ENCODE results near the gene DLGAP1. TPM values are rescaled to one million over a fixed set of nuclear protein-coding genes. Genes with fewer than 3 reads are reported as not detected.

DLGAP1 gene
- total and polyA plus RNA-seq, 2 of the 4 experiments (the other 2 are of a cell fraction): under 0.01 to 0.09 TPM

DNA sequence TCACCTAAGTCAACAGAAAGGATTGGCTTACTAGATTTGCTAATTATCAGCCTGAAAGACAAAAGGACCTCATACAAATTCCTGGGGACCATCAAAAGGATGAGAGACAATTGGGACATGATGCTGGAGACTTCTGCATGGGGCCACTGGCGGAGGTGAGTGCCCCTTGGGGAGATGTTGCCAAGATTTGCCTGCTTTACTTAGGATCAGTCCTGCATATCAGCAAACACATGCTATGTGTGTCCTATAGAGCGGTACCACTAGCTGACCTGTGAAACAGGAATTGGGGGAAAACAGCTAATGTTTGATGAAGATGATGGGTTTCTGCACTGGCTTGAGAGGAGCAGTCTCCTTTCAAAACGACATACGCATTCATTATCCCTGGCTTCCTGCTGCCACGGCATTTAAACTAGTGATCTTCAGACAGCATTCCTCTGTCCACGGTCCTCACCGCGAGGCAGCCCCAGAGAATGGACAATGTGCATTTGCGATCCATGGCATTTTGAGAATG is 901.0 kb downstream of the DLGAP1 start:
- Histone ChIP-seq H2BK20ac (ENCODE audit: low read depth, low read length) (no peak overlapping the region), H3K14ac (replicated peaks; ENCODE audit: low read depth, low read length) (no peak overlapping the region), H4K8ac (ENCODE audit: low read depth in 2 of 2, low read length in 2 of 2) (no peak overlapping the region), H2AK5ac (ENCODE audit: low read depth, low read length) (no peak overlapping the region), H3K9ac (ENCODE audit: low read depth, low read length) (no peak overlapping the region), H3K23ac (ENCODE audit: low read depth, low read length) (no peak overlapping the region), H3K18ac (ENCODE audit: low read depth, low read length) (no peak overlapping the region), H3K56ac (ENCODE audit: extremely low read depth, insufficient read depth, low read length) (no peak overlapping the region), H3K4ac (ENCODE audit: low read depth, low read length) (no peak overlapping the region), H2BK120ac (ENCODE audit: low read depth, low read length) (no peak overlapping the region), H2BK5ac (ENCODE audit: low read depth, low read length, poor library complexity, severe bottlenecking) (no peak overlapping the region), H2AFZ (replicated peaks; ENCODE audit: low read length, poor library complexity) (no peak overlapping the region), H4K91ac (ENCODE audit: insufficient read depth, low read depth, low read length) (no peak overlapping the region), H2AK9ac (replicated peaks; ENCODE audit: low read depth, low read length, poor library complexity) (no peak overlapping the region), H3K27me3 (ENCODE audit: control insufficient read depth, insufficient read depth, low read length) (no peaks in the 10 kb centered on the region), H3K4me1 (ENCODE audit: control insufficient read depth, insufficient read depth, low read length) (no peaks in the 10 kb centered on the region), H3K9me1 (ENCODE audit: insufficient read depth, low read length) (0 out of 2 replicates have a peak, but pooled peaks cover 3% of the 10 kb centered on the region), H3K4me2 (ENCODE audit: low read depth, low read length) (no peak overlapping the region), H4K20me1 (ENCODE audit: insufficient read depth, low read length) (no peaks in the 10 kb centered on the region), H3K9me3 (ENCODE audit: control insufficient read depth, insufficient read depth, low read length) (no peaks in the 10 kb centered on the region), H3K79me1 (ENCODE audit: low read depth in 1 of 2, low read length in 2 of 2) (no peaks in the 10 kb centered on the region), H3K36me3 (ENCODE audit: control insufficient read depth, insufficient read depth, low read length) (no peaks in the 10 kb centered on the region), H4K5ac (ENCODE audit: low read depth, low read length) (no peak overlapping the region), H3K4me3 (ENCODE audit: insufficient read depth, low read depth, low read length) (no peak overlapping the region), H3K27ac (ENCODE audit: insufficient read depth, low read length) (no peak overlapping the region), H2BK15ac (ENCODE audit: low read depth, low read length) (no peak overlapping the region)
- dilution Hi-C loops (cut with HindIII; ENCODE audit: low sequenced_read_pairs, unreplicated experiment) (no loop called here), intact Hi-C loops (cut with micrococcal nuclease) (no loop called here), in situ Hi-C loops (cut with MboI; ENCODE audit: low sequenced_read_pairs) (no loop called here)
- ChIA-PET CTCF (interaction anchor here (0.6 kb wide), 2 partner anchors 47 to 108 kb away, joined by 3 read pairs; no protein-coding TSS in a partner anchor), POLR2A (ENCODE audit: unreplicated experiment) (no interaction called here)
- 56% methylated on average over 3 of the region's 9 CpGs; no CpG with 5 or more reads in 1 of the 2 experiments for WGBS, 2 experiments (ENCODE audit: extremely low coverage in 2 of 2, insufficient read length in 1 of 2)
- no peak for TF ChIP-seq NFE2L2 (IDR thresholded peaks at IDR 0.05; ENCODE audit: low read depth, low read length)
- TF ChIP-seq, protein P1, sequence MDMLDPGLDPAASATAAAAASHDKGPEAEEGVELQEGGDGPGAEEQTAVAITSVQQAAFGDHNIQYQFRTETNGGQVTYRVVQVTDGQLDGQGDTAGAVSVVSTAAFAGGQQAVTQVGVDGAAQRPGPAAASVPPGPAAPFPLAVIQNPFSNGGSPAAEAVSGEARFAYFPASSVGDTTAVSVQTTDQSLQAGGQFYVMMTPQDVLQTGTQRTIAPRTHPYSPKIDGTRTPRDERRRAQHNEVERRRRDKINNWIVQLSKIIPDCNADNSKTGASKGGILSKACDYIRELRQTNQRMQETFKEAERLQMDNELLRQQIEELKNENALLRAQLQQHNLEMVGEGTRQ (IDR thresholded peaks at IDR 0.05; ENCODE audit: low read depth, low read length): no peak
- no peak for TF ChIP-seq RAD21 (IDR thresholded peaks at IDR 0.05; ENCODE audit: low read length)
- no peak for TF ChIP-seq POLR2A (IDR thresholded peaks at IDR 0.05; ENCODE audit: low read depth, low read length)
- TF ChIP-seq RFX5 (IDR thresholded peaks at IDR 0.05; ENCODE audit: low read depth, low read length): no peak
- no peak for TF ChIP-seq MXI1 (IDR thresholded peaks at IDR 0.05; ENCODE audit: borderline replicate concordance, low read depth, low read length)
- TF ChIP-seq CEBPB (IDR thresholded peaks at IDR 0.05; ENCODE audit: low read depth, low read length): no peak
- TF ChIP-seq RCOR1 (IDR thresholded peaks at IDR 0.05; ENCODE audit: insufficient replicate concordance, low read length): no peak
- no peak for TF ChIP-seq SMC3 (IDR thresholded peaks at IDR 0.05; ENCODE audit: low read depth, low read length)
- TF ChIP-seq BHLHE40 (IDR thresholded peaks at IDR 0.05; ENCODE audit: low read depth, low read length): no peak
- TF ChIP-seq FOS (IDR thresholded peaks at IDR 0.05; ENCODE audit: low read depth, low read length): no peak
- TF ChIP-seq MAZ (IDR thresholded peaks at IDR 0.05; ENCODE audit: borderline replicate concordance, low read depth, low read length): no peak
- TF ChIP-seq, protein P2, sequence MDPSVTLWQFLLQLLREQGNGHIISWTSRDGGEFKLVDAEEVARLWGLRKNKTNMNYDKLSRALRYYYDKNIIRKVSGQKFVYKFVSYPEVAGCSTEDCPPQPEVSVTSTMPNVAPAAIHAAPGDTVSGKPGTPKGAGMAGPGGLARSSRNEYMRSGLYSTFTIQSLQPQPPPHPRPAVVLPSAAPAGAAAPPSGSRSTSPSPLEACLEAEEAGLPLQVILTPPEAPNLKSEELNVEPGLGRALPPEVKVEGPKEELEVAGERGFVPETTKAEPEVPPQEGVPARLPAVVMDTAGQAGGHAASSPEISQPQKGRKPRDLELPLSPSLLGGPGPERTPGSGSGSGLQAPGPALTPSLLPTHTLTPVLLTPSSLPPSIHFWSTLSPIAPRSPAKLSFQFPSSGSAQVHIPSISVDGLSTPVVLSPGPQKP (IDR thresholded peaks at IDR 0.05; ENCODE audit: borderline replicate concordance, low read depth, low read length): no peak
- TF ChIP-seq, protein P3, sequence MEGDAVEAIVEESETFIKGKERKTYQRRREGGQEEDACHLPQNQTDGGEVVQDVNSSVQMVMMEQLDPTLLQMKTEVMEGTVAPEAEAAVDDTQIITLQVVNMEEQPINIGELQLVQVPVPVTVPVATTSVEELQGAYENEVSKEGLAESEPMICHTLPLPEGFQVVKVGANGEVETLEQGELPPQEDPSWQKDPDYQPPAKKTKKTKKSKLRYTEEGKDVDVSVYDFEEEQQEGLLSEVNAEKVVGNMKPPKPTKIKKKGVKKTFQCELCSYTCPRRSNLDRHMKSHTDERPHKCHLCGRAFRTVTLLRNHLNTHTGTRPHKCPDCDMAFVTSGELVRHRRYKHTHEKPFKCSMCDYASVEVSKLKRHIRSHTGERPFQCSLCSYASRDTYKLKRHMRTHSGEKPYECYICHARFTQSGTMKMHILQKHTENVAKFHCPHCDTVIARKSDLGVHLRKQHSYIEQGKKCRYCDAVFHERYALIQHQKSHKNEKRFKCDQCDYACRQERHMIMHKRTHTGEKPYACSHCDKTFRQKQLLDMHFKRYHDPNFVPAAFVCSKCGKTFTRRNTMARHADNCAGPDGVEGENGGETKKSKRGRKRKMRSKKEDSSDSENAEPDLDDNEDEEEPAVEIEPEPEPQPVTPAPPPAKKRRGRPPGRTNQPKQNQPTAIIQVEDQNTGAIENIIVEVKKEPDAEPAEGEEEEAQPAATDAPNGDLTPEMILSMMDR (conservative IDR thresholded peaks at IDR 0.05; ENCODE audit: low read depth, low read length): no peak
- TF ChIP-seq CHD1 (IDR thresholded peaks at IDR 0.05; ENCODE audit: low read depth, low read length): no peak
- BruUV-seq (replicated peaks): no TSS peak
- ATAC-seq (ENCODE audit: low read depth): no peak
- DNase-seq: no peak
